ENCODE data around the gene MECR. TPM values are rescaled to one million over a fixed set of nuclear protein-coding genes. Genes with fewer than 3 reads are reported as not detected.

The MECR gene
- total and polyA plus RNA-seq, 10 of the 15 experiments (the other 5 are each of a cell fraction or from before 2014, with no cell fraction given): 7.6 to 66.3 (median 38.7) TPM

DNA sequence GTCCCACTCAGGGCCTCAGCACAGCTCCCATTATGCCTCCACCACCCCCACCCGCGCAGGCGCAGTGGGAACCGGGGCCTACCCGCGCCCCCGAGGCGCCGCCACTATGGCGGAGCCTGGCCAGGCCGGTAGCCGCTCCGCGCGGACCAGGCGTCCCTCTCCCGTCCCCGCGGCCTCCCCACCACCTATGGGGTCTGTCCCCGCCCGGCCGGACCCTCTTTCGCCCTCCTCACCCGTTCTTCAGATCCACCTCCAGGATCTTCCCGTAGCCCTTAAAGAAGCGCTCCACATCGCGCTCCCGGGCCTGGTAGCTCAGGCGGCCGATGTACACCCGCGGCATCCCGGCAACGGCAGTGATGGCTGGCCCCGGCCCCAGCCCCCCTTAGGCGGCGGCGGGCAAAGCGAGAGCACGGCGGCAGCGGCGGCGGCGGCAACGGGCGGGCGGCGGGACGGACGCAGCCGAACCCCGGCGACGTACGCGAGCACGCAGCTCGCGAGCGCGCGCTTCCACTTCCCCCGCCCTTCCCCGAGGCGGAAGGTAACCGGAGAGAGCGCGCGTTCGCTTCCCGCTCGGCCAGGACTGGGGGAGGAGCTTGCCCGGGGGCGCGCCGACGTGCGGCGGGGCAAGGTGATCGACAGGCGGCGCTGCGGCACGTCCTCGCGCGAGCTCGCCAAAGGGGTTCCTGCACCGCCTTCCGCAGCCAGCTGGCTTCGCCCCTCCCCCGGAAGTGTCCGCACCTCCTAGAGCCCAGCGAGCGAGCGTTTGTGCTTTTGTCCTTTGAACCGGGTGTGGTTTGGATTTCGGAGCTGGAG is 49.1 kb downstream of the MECR start, which contains the start of gene SRSF4 (continued):
- TF ChIP-seq ZNF217 (IDR thresholded peaks at IDR 0.05) (peak; percentile 30; the same call in 1 of the 2 replicates), SMAD1 (IDR thresholded peaks at IDR 0.05; ENCODE audit: low read depth, partially characterized antibody) (no peak), RAD21 (IDR thresholded peaks at IDR 0.05; ENCODE audit: insufficient read depth, low read depth, low read length) (no peak), MEF2B (IDR thresholded peaks at IDR 0.05; ENCODE audit: partially characterized antibody, poor library complexity, severe bottlenecking) (no peak), NBN (IDR thresholded peaks at IDR 0.05) (0 out of 2 replicates have a peak, but pooled peaks have one; percentile 51), NR2C2 (IDR thresholded peaks at IDR 0.05; ENCODE audit: borderline replicate concordance, control insufficient read depth, insufficient read length, low read depth) (no peak), RELA (IDR thresholded peaks at IDR 0.05; ENCODE audit: borderline replicate concordance, partially characterized antibody) (peak; percentile 69), STAT1 (conservative IDR thresholded peaks at IDR 0.05) (0 out of 2 replicates have a peak, but pooled peaks have one; percentile 59), JUND (IDR thresholded peaks at IDR 0.05; ENCODE audit: low read depth, low read length) (peak; percentile 28; the same call in 1 of the 2 replicates)
- TF ChIP-seq, protein P1, sequence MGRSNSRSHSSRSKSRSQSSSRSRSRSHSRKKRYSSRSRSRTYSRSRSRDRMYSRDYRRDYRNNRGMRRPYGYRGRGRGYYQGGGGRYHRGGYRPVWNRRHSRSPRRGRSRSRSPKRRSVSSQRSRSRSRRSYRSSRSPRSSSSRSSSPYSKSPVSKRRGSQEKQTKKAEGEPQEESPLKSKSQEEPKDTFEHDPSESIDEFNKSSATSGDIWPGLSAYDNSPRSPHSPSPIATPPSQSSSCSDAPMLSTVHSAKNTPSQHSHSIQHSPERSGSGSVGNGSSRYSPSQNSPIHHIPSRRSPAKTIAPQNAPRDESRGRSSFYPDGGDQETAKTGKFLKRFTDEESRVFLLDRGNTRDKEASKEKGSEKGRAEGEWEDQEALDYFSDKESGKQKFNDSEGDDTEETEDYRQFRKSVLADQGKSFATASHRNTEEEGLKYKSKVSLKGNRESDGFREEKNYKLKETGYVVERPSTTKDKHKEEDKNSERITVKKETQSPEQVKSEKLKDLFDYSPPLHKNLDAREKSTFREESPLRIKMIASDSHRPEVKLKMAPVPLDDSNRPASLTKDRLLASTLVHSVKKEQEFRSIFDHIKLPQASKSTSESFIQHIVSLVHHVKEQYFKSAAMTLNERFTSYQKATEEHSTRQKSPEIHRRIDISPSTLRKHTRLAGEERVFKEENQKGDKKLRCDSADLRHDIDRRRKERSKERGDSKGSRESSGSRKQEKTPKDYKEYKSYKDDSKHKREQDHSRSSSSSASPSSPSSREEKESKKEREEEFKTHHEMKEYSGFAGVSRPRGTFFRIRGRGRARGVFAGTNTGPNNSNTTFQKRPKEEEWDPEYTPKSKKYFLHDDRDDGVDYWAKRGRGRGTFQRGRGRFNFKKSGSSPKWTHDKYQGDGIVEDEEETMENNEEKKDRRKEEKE (IDR thresholded peaks at IDR 0.05): peak; percentile 56; the same call in 1 of the 2 replicates
- TF ChIP-seq, protein P2, sequence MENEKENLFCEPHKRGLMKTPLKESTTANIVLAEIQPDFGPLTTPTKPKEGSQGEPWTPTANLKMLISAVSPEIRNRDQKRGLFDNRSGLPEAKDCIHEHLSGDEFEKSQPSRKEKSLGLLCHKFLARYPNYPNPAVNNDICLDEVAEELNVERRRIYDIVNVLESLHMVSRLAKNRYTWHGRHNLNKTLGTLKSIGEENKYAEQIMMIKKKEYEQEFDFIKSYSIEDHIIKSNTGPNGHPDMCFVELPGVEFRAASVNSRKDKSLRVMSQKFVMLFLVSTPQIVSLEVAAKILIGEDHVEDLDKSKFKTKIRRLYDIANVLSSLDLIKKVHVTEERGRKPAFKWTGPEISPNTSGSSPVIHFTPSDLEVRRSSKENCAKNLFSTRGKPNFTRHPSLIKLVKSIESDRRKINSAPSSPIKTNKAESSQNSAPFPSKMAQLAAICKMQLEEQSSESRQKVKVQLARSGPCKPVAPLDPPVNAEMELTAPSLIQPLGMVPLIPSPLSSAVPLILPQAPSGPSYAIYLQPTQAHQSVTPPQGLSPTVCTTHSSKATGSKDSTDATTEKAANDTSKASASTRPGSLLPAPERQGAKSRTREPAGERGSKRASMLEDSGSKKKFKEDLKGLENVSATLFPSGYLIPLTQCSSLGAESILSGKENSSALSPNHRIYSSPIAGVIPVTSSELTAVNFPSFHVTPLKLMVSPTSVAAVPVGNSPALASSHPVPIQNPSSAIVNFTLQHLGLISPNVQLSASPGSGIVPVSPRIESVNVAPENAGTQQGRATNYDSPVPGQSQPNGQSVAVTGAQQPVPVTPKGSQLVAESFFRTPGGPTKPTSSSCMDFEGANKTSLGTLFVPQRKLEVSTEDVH (IDR thresholded peaks at IDR 0.05; ENCODE audit: low read depth, partially characterized antibody): no peak
- TF ChIP-seq, protein P3, sequence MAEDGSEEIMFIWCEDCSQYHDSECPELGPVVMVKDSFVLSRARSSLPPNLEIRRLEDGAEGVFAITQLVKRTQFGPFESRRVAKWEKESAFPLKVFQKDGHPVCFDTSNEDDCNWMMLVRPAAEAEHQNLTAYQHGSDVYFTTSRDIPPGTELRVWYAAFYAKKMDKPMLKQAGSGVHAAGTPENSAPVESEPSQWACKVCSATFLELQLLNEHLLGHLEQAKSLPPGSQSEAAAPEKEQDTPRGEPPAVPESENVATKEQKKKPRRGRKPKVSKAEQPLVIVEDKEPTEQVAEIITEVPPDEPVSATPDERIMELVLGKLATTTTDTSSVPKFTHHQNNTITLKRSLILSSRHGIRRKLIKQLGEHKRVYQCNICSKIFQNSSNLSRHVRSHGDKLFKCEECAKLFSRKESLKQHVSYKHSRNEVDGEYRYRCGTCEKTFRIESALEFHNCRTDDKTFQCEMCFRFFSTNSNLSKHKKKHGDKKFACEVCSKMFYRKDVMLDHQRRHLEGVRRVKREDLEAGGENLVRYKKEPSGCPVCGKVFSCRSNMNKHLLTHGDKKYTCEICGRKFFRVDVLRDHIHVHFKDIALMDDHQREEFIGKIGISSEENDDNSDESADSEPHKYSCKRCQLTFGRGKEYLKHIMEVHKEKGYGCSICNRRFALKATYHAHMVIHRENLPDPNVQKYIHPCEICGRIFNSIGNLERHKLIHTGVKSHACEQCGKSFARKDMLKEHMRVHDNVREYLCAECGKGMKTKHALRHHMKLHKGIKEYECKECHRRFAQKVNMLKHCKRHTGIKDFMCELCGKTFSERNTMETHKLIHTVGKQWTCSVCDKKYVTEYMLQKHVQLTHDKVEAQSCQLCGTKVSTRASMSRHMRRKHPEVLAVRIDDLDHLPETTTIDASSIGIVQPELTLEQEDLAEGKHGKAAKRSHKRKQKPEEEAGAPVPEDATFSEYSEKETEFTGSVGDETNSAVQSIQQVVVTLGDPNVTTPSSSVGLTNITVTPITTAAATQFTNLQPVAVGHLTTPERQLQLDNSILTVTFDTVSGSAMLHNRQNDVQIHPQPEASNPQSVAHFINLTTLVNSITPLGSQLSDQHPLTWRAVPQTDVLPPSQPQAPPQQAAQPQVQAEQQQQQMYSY (CRISPR knock-in tag; IDR thresholded peaks at IDR 0.05): no peak
- TF ChIP-seq, protein P4, sequence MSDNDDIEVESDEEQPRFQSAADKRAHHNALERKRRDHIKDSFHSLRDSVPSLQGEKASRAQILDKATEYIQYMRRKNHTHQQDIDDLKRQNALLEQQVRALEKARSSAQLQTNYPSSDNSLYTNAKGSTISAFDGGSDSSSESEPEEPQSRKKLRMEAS (IDR thresholded peaks at IDR 0.05; ENCODE audit: low read depth, low read length): peak; percentile 82
- TF ChIP-seq, protein P5, sequence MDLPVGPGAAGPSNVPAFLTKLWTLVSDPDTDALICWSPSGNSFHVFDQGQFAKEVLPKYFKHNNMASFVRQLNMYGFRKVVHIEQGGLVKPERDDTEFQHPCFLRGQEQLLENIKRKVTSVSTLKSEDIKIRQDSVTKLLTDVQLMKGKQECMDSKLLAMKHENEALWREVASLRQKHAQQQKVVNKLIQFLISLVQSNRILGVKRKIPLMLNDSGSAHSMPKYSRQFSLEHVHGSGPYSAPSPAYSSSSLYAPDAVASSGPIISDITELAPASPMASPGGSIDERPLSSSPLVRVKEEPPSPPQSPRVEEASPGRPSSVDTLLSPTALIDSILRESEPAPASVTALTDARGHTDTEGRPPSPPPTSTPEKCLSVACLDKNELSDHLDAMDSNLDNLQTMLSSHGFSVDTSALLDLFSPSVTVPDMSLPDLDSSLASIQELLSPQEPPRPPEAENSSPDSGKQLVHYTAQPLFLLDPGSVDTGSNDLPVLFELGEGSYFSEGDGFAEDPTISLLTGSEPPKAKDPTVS (IDR thresholded peaks at IDR 0.05; ENCODE audit: low read depth, low read length): 0 out of 2 replicates have a peak, but pooled peaks have one; percentile 7
